Measurements from ENCODE around the gene NUCB1.
"Not testable (repeated sequence)": the region's sequence is repeated elsewhere in the genome, so short reads cannot be mapped to it uniquely, and the experiment has no call there.

DNA sequence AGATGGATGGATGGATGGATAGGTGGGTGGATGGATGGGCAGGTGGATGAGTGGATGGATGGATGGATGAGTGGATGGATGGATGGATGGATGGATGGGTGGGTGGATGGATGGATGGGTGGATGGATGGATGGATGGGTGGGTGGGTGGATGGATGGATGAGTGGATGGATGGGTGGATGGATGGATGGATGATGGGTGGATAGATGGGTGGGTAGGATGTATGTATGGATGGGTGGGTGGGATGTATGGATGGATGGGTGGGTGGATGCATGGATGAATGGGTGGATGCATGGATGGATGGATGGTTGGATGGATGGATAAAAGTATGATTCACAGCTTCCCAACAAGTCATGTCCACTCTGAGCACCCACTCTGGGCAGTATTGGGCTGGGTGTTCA is 3.7 kb downstream of the NUCB1 start:
- TF ChIP-seq, protein P1, sequence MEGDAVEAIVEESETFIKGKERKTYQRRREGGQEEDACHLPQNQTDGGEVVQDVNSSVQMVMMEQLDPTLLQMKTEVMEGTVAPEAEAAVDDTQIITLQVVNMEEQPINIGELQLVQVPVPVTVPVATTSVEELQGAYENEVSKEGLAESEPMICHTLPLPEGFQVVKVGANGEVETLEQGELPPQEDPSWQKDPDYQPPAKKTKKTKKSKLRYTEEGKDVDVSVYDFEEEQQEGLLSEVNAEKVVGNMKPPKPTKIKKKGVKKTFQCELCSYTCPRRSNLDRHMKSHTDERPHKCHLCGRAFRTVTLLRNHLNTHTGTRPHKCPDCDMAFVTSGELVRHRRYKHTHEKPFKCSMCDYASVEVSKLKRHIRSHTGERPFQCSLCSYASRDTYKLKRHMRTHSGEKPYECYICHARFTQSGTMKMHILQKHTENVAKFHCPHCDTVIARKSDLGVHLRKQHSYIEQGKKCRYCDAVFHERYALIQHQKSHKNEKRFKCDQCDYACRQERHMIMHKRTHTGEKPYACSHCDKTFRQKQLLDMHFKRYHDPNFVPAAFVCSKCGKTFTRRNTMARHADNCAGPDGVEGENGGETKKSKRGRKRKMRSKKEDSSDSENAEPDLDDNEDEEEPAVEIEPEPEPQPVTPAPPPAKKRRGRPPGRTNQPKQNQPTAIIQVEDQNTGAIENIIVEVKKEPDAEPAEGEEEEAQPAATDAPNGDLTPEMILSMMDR (IDR thresholded peaks at IDR 0.05): not testable (repeated sequence)
- not testable (repeated sequence) for TF ChIP-seq POLR2A (IDR thresholded peaks at IDR 0.05)

Data from thyroid gland (tissue), 4 donors.